ENCODE results near the gene TRIM63.

Gene TRIM63

GRCh38 chr1:26003756-26004155 is 63.7 kb downstream of the TRIM63 start:
- Mint-ChIP-seq H3K9me3 (no peaks in the 10 kb centered on the region), H3K27me3 (no peaks in the 10 kb centered on the region), H3K27ac (no peak overlapping the region), H3K4me3 (no peak overlapping the region), H3K4me1 (peaks cover 2% of the 10 kb centered on the region)
- no peak for ATAC-seq
- no peak for DNase-seq

GRCh38 chr1:26003262-26003661 is 64.2 kb downstream of the TRIM63 start:
- no peaks in the 10 kb centered on the region for H3K27me3 Mint-ChIP-seq
- ATAC-seq (no peak), DNase-seq (no peak)
- H3K4me3 Mint-ChIP-seq = no peak overlapping the region
- H3K9me3 Mint-ChIP-seq = no peaks in the 10 kb centered on the region
- peaks cover 7% of the 10 kb centered on the region for H3K4me1 Mint-ChIP-seq
- H3K27ac Mint-ChIP-seq = no peak overlapping the region
